Gastroesophageal sphincter (tissue), 3 donors: ENCODE results near the gene MRPS26.

Experiments used
- POLR2A ChIP-seq, 2 donors: fragments of 450-650 bp; IDR thresholded peaks; one replicate each; pipeline ENCODE4 v1.6.1; 2017; ENCODE audit warnings: antibody characterized with exemption in 2 of 2, mild to moderate bottlenecking in 2 of 2, moderate library complexity in 1 of 2
- TF ChIP-seq, protein P1 (sequence below), 4 experiments: fragments of 200-600 bp in 2 of 4; fragments of 450-650 bp in 2 of 4; sonication (generic) in 1 of 4; IDR thresholded peaks; one replicate each; pipeline ENCODE4 v1.5.1; 2017 to 2019; ENCODE audit warnings: antibody characterized with exemption in 4 of 4, mild to moderate bottlenecking in 2 of 4, moderate library complexity in 2 of 4

DNA sequence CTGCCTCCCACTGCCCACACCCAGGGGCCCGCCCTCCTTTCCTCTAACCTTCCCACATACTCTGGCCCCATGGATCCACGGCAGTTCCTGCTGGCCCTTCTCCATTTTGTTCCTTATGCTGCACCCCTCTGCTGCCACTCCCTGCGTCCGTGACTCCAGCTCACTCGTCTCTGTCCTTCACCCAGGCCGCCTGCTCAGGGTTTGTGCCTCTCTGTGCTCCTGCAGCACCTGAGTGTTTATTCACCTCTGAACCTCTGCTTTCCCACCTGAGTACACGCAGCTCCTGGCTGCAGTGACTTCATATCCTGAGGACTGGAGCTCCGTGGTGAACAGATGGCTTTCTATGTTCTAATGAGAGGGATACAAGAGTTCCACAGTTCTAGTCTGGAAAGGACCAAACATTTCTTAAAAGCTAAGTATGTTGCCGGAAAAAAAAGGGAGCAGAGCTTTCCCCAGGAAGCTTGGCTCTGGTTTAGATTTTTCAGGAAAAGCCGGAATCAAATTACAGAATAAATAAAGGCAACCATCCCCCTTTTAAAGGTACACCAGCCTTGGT lies 3.9 kb upstream of the MRPS26 start:
- TF ChIP-seq, protein P1, sequence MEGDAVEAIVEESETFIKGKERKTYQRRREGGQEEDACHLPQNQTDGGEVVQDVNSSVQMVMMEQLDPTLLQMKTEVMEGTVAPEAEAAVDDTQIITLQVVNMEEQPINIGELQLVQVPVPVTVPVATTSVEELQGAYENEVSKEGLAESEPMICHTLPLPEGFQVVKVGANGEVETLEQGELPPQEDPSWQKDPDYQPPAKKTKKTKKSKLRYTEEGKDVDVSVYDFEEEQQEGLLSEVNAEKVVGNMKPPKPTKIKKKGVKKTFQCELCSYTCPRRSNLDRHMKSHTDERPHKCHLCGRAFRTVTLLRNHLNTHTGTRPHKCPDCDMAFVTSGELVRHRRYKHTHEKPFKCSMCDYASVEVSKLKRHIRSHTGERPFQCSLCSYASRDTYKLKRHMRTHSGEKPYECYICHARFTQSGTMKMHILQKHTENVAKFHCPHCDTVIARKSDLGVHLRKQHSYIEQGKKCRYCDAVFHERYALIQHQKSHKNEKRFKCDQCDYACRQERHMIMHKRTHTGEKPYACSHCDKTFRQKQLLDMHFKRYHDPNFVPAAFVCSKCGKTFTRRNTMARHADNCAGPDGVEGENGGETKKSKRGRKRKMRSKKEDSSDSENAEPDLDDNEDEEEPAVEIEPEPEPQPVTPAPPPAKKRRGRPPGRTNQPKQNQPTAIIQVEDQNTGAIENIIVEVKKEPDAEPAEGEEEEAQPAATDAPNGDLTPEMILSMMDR (IDR thresholded peaks at IDR 0.05), result no peak
- TF ChIP-seq POLR2A (IDR thresholded peaks at IDR 0.05), result no peak
